ENCODE data around the gene NRG2. TPM values are rescaled to one million over a fixed set of nuclear protein-coding genes. Genes with fewer than 3 reads are reported as not detected.

NRG2 gene
- total RNA-seq, 1 donor from 2014 or later, result 12.8 TPM

- DNase-seq (ENCODE audit: low spot score in 2 of 2), result no peak
- Histone ChIP-seq H3K4me3 (no peak overlapping the region), H3K9me3 (no peaks in the 10 kb centered on the region), H3K27ac (no peak overlapping the region), H3K27me3 (no peaks in the 10 kb centered on the region), H3K36me3 (no peaks in the 10 kb centered on the region), H3K4me1 (no peaks in the 10 kb centered on the region)
- intact Hi-C loops (cut with DNase I), result no loop called here
- TF ChIP-seq CTCF (IDR thresholded peaks at IDR 0.05), result no peak
Observed at GRCh38 chr5:139823757-139824355, 219.2 kb downstream of the NRG2 start.

- Histone ChIP-seq H3K4me1 (no peaks in the 10 kb centered on the region), H3K27me3 (no peaks in the 10 kb centered on the region), H3K4me3 (no peak overlapping the region), H3K9me3 (peaks cover 0 to 3% of the 10 kb centered on the region in 2 donors), H3K36me3 (no peaks in the 10 kb centered on the region), H3K27ac (no peak overlapping the region)
- no peak for TF ChIP-seq CTCF (IDR thresholded peaks at IDR 0.05)
- intact Hi-C loops (cut with DNase I), result no loop called here
- DNase-seq (ENCODE audit: low spot score in 2 of 2), result no peak
Observed at GRCh38 chr5:139822553-139823425, 220.3 kb downstream of the NRG2 start.

GRCh38 chr5:139821806-139822552, 221.1 kb downstream of the NRG2 start:
- TF ChIP-seq CTCF (IDR thresholded peaks at IDR 0.05), result no peak
- H3K9me3 ChIP-seq, result peaks cover 0 to 3% of the 10 kb centered on the region in 2 donors
- no peaks in the 10 kb centered on the region for H3K27me3 ChIP-seq
- no peak overlapping the region for H3K27ac ChIP-seq
- H3K4me1 ChIP-seq, result no peaks in the 10 kb centered on the region
- no peak for DNase-seq (ENCODE audit: low spot score in 2 of 2)
- no peaks in the 10 kb centered on the region for H3K36me3 ChIP-seq
- no peak overlapping the region for H3K4me3 ChIP-seq
- intact Hi-C loops (cut with DNase I), result no loop called here

- DNase-seq (ENCODE audit: low spot score in 2 of 2), result no peak
Observed at GRCh38 chr5:139820606-139821005, 222.5 kb downstream of the NRG2 start.

More at GRCh38 chr5:139820606-139821005, 222.5 kb downstream of the NRG2 start:
- H3K27ac ChIP-seq, result no peak overlapping the region
- no peaks in the 10 kb centered on the region for H3K27me3 ChIP-seq
- intact Hi-C loops (cut with DNase I), result no loop called here
- H3K4me1 ChIP-seq, result no peaks in the 10 kb centered on the region
- H3K9me3 ChIP-seq, result peaks cover 0 to 3% of the 10 kb centered on the region in 2 donors
- no peak overlapping the region for H3K4me3 ChIP-seq
- H3K36me3 ChIP-seq, result no peaks in the 10 kb centered on the region
- TF ChIP-seq CTCF (IDR thresholded peaks at IDR 0.05), result no peak

Measured in ascending aorta (tissue), 2 donors.